HEK293T (cell line): ENCODE results near the gene THAP4.
"Not testable (repeated sequence)": the region's sequence is repeated elsewhere in the genome, so short reads cannot be mapped to it uniquely, and the experiment has no call there.

Experiments
- CTCF ChIA-PET: fragments of 350-600 bp; formaldehyde crosslinking; extraction: SDS; loops from one replicate; lab custom pipeline; 2021; ENCODE audit warnings: antibody characterized with exemption, inconsistent platforms; lab: Yijun Ruan, JAX
- POLR2A ChIA-PET: fragments of 350-600 bp; formaldehyde crosslinking; extraction: SDS; loops from one replicate; lab custom pipeline; 2020; ENCODE audit warnings: antibody characterized with exemption, inconsistent platforms; lab: Yijun Ruan, JAX
- DNase-seq: peaks from one replicate; pipeline ENCODE4 v3.0.0; 2012; ENCODE audit warnings: mixed read lengths; ENCODE audit errors: extremely low spot score
- ARNT ChIP-seq: fragments of 450-650 bp; IDR thresholded peaks from 2 replicates; pipeline ENCODE4 v1.6.1; 2017; ENCODE audit warnings: mild to moderate bottlenecking
- BHLHE40 ChIP-seq: fragments of 450-650 bp; IDR thresholded peaks from 2 replicates; pipeline ENCODE4 v1.6.1; 2016; ENCODE audit warnings: mild to moderate bottlenecking, moderate library complexity, borderline replicate concordance
- CTBP1 ChIP-seq: fragments of 450-650 bp; IDR thresholded peaks from 2 replicates; pipeline ENCODE4 v1.6.1; 2016; ENCODE audit warnings: borderline replicate concordance
- ELF4 ChIP-seq: fragments of 450-650 bp; IDR thresholded peaks from 2 replicates; pipeline ENCODE4 v1.6.1; 2017; ENCODE audit warnings: antibody characterized with exemption
- FOXA1 ChIP-seq: fragments of 450-650 bp; IDR thresholded peaks from 2 replicates; pipeline ENCODE4 v1.6.1; 2016; ENCODE audit warnings: mild to moderate bottlenecking
- FOXK2 ChIP-seq: fragments of 450-650 bp; IDR thresholded peaks from 2 replicates; pipeline ENCODE4 v1.6.1; 2016; ENCODE audit warnings: mild to moderate bottlenecking
- FOXM1 ChIP-seq: fragments of 450-650 bp; IDR thresholded peaks from 2 replicates; pipeline ENCODE4 v1.6.1; 2017; ENCODE audit warnings: mild to moderate bottlenecking, borderline replicate concordance
- HDGF ChIP-seq: fragments of 450-650 bp; IDR thresholded peaks from 2 replicates; pipeline ENCODE4 v1.6.1; 2017; ENCODE audit warnings: antibody characterized with exemption, borderline replicate concordance
- L3MBTL2 ChIP-seq: fragments of 450-650 bp; conservative IDR thresholded peaks from 2 replicates; pipeline ENCODE4 v1.6.1; 2016; ENCODE audit warnings: mild to moderate bottlenecking
- LEF1 ChIP-seq: fragments of 450-650 bp; IDR thresholded peaks from 2 replicates; pipeline ENCODE4 v1.6.1; 2017; ENCODE audit warnings: mild to moderate bottlenecking, borderline replicate concordance
- NFRKB ChIP-seq: fragments of 450-650 bp; IDR thresholded peaks from 2 replicates; pipeline ENCODE4 v1.6.1; 2016; ENCODE audit warnings: mild to moderate bottlenecking, moderate library complexity
- PKNOX1 ChIP-seq: fragments of 450-650 bp; IDR thresholded peaks from 2 replicates; pipeline ENCODE4 v1.6.1; 2016
- SP1 ChIP-seq: fragments of 450-650 bp; IDR thresholded peaks from 2 replicates; pipeline ENCODE4 v1.6.1; 2017
- SUZ12 ChIP-seq: fragments of 450-650 bp; IDR thresholded peaks from 2 replicates; pipeline ENCODE4 v1.6.1; 2016; ENCODE audit warnings: mild to moderate bottlenecking
- TARDBP ChIP-seq: fragments of 450-650 bp; IDR thresholded peaks from 2 replicates; pipeline ENCODE4 v1.6.1; 2016
- ZNF384 ChIP-seq: fragments of 450-650 bp; IDR thresholded peaks from 2 replicates; pipeline ENCODE4 v1.6.1; 2016

Gene THAP4

GRCh38 chr2:241574911-241575623, 61.9 kb downstream of the THAP4 start:
- DNase-seq, result no peak
- ChIA-PET CTCF (no interaction called here), POLR2A (no interaction called here)
- no peak for TF ChIP-seq HDGF
- TF ChIP-seq BHLHE40, result no peak
- no peak for TF ChIP-seq SUZ12
- no peak for TF ChIP-seq CTBP1
- no peak for TF ChIP-seq ARNT
- no peak for TF ChIP-seq SP1
- TF ChIP-seq FOXA1, result no peak
- no peak for TF ChIP-seq TARDBP
- TF ChIP-seq ZNF384, result no peak
- no peak for TF ChIP-seq ELF4
- no peak for TF ChIP-seq FOXK2
- no peak for TF ChIP-seq FOXM1
- TF ChIP-seq L3MBTL2, result no peak
- no peak for TF ChIP-seq NFRKB
- TF ChIP-seq LEF1, result no peak
- no peak for TF ChIP-seq PKNOX1

DNA sequence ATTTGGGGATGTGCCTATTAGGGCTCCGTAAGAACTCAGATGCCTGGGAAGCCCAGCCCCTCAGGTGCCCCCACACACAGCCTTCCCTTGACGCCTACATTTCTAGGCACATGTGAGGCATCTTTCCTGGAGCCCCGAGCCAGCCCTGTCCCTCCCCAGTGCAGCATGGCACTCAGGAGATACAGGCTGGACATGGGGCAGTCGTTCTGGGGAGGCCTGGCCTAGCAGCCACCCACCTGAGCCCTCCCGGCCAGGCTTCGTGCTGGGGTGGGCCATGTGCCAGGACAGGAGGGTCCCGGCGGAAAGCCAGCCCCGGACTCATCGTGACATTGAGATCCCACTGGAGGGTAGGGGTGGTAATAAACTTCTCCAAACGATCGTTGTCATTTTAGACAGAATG, 63.2 kb downstream of the THAP4 start:
- CTCF ChIA-PET, result no interaction called here
- TF ChIP-seq ARNT (no peak), BHLHE40 (no peak), SUZ12 (no peak), FOXK2 (no peak), ZNF384 (no peak), FOXM1 (no peak), TARDBP (no peak), ELF4 (no peak), LEF1 (no peak)

DNA sequence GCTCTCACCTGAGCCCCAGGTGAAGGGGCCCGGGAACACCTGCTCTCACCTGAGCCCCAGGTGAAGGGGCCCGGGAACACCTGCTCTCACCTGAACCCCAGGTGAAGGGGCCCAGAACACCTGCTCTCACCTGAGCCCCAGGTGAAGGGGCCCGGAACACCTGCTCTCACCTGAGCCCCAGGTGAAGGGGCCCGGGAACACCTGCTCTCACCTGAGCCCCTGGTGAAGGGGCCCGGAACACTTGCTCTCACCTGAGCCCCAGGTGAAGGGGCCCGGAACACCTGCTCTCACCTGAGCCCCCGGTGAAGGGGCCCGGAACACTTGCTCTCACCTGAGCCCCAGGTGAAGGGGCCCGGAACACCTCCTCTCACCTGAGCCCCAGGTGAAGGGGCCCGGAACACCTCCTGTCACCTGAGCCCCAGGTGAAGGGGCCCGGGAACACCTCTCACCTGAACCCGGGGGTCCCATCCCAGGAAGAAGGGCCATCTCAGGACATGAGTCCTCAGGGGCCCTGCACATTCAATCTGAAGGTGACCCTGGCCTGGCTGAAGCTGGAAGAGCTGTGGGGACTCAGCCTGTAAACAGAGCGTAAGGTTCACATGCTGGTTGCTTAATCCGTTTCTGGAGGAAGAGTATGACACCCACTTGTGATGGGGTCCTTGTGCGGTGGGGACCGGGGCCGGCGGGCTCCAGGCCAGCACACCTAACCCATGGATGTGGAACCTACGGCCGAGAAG, 63.9 kb downstream of the THAP4 start:
- DNase-seq, CTCF ChIA-PET, POLR2A ChIA-PET: not testable (repeated sequence)

More for the DNA sequence above, 63.2 kb downstream of the THAP4 start:
- POLR2A ChIA-PET, result no interaction called here
- no peak for DNase-seq

DNA sequence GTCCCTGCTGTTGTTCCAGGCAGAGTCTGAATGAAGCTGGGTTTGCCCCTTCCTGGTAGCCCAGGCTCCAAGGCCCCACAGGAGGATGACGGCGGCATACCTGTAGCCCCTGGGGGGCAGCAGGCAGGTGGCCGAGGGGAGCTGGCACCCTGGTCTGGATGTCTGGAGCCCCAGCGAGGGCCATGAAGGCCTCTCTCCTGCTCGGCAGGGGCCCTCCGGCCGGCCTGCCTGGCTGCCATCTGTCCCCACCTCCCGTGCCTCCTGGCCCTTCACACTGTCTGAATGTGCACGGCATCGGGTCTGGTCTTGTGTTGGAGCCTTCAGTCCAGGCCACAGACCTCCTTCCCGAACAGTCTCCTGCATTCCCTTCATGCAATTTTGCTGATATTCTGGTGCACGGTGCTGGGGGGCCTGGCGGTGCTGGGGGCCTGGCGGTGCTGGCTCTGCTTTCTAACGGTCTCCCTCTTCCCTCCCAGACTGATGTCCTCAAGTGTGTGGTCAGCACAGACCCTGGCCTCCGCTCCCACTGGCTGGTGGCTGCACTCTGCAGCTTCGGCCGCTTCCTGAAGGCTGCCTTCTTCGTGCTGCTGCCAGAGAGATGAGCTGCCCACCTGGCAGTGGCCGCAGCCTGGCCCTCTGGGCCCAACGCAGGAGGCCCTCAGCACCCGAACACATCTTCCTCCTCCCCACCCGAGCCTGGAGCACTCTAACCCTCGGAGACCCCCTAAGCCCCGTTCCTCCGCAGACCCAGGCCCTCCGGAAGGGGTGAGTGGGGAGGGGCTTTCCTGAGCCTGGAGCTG, 64.9 kb downstream of the THAP4 start:
- POLR2A ChIA-PET, result no interaction called here
- DNase-seq, result no peak
- TF ChIP-seq ELF4, result no peak
- TF ChIP-seq TARDBP, result no peak
- TF ChIP-seq ZNF384, result no peak
- no peak for TF ChIP-seq SUZ12
- no peak for TF ChIP-seq ARNT
- no peak for TF ChIP-seq BHLHE40
- no peak for TF ChIP-seq FOXK2
- no peak for TF ChIP-seq NFRKB
- TF ChIP-seq CTBP1, result no peak
- no peak for TF ChIP-seq HDGF
- TF ChIP-seq LEF1, result no peak
- CTCF ChIA-PET, result no interaction called here

DNA sequence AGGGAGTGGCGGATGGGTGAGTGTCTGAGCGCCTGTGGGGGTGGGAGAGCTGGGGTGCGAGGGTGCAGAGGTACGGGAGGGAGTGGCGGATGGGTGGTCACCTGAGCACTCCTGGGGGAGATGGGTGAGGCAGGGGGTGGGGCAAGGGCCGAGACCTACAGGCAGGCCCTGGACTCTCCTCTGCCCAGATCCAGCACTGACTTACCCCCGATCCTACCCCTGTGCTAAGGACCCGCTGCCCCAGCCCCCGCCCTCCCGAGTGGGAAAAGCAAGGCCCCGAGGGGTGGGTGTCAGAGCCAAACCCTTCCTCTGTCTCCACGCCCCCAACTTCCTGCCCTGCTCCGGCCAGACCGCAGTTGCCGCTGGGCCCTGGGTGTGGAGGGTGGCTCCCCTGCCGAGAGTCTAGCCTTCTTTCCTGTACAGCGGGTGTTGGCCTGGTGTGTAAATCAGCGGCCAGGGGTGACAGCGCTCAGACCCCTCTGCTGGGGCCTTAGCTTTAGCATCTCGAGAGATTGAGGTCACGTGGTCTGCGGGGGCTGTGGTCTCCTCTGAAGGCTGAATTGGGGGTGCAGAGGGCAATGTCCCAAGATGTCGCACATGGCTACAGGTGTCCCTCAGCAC, 65.9 kb downstream of the THAP4 start:
- POLR2A ChIA-PET, result no interaction called here
- no peak for DNase-seq
- CTCF ChIA-PET, result no interaction called here
- TF ChIP-seq SUZ12, result no peak
- no peak for TF ChIP-seq ZNF384
- TF ChIP-seq PKNOX1, result no peak
- TF ChIP-seq L3MBTL2, result no peak
- TF ChIP-seq LEF1, result no peak
- no peak for TF ChIP-seq FOXM1

DNA sequence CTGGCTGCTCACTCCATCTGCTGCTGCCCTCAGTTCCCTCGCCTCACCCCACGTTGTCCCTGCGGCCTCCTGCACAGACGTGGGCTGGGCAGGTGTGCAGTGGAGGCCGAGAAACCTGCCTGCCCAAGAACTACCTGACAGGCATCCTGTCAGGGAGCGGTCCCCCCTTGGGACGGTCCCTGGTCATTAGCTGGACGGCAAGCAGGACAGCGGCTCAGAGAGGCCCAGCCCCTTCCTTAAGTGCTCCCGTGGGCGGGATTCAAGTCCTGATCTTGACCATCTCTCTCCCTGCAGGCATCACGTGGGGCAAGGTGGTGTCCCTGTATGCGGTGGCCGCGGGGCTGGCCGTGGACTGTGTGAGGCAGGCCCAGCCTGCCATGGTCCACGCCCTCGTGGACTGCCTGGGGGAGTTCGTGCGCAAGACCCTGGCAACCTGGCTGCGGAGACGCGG, 67.1 kb downstream of the THAP4 start:
- TF ChIP-seq LEF1 (no peak), ARNT (no peak), CTBP1 (no peak), FOXM1 (no peak), HDGF (no peak), ZNF384 (no peak), FOXA1 (no peak), TARDBP (no peak), PKNOX1 (no peak), BHLHE40 (no peak), FOXK2 (no peak), ELF4 (no peak), NFRKB (no peak), SP1 (no peak), SUZ12 (no peak), L3MBTL2 (no peak)
- ChIA-PET CTCF (no interaction called here), POLR2A (no interaction called here)
- no peak for DNase-seq
